ENCODE results near the gene HSPG2.
"Not testable (repeated sequence)": the region's sequence is repeated elsewhere in the genome, so short reads cannot be mapped to it uniquely, and the experiment has no call there.

The HSPG2 gene

DNA sequence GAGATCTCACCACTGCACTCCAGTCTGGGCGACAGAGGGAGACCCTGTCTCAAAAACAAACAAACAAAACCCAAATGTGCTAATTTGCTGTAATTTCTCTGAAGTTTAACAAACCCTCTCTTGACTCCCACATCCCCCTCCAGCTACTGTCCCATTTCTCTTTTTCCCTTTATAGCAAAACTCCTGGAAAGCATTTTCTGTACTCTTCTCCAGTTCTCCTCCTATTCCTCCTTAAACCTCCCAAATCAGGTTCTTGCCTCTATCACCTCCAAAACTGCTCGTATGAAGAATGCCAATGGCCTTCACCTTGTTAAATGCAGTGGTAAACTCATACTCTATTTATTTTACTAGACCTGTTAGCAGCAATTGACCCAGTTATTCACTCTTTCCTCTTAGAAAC is 150.5 kb downstream of the HSPG2 start:
- no peaks in the 10 kb centered on the region for H3K27me3 ChIP-seq (ENCODE audit: insufficient read depth, low read depth, severe bottlenecking)
- TF ChIP-seq, protein P1, sequence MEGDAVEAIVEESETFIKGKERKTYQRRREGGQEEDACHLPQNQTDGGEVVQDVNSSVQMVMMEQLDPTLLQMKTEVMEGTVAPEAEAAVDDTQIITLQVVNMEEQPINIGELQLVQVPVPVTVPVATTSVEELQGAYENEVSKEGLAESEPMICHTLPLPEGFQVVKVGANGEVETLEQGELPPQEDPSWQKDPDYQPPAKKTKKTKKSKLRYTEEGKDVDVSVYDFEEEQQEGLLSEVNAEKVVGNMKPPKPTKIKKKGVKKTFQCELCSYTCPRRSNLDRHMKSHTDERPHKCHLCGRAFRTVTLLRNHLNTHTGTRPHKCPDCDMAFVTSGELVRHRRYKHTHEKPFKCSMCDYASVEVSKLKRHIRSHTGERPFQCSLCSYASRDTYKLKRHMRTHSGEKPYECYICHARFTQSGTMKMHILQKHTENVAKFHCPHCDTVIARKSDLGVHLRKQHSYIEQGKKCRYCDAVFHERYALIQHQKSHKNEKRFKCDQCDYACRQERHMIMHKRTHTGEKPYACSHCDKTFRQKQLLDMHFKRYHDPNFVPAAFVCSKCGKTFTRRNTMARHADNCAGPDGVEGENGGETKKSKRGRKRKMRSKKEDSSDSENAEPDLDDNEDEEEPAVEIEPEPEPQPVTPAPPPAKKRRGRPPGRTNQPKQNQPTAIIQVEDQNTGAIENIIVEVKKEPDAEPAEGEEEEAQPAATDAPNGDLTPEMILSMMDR (IDR thresholded peaks at IDR 0.05; ENCODE audit: low read depth, low read length), result no peak
- H3K36me3 ChIP-seq, result peaks cover 2% of the 10 kb centered on the region; the same call in 1 of the 2 replicates
- no peak for DNase-seq
- no peaks in the 10 kb centered on the region for H3K9me3 ChIP-seq (ENCODE audit: severe bottlenecking)
- H3K27ac ChIP-seq, result no peak overlapping the region
- no peak overlapping the region for H3K4me3 ChIP-seq (ENCODE audit: low read depth, low read length)

DNA sequence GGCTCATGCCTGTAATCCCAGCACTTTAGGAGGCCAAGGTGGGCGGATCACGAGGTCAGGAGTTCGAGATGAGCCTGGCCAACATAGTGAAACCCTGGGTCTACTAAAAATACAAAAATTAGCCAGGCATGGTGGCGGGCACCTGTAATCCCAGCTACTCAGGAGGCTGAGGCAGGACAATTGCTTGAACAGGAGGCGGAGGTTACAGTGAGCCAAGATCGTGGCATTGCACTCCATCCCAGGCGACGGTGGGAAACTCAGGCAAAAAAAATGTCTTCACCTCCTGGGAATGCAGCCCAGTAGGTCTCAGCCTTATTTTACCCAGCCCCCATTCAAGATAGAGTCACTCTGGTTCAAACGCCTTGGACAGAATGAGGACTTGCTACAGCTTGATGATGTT is 151.3 kb downstream of the HSPG2 start:
- not testable (repeated sequence) for H3K4me3 ChIP-seq (ENCODE audit: low read depth, low read length); H3K27me3 ChIP-seq (ENCODE audit: insufficient read depth, low read depth, severe bottlenecking); DNase-seq; H3K9me3 ChIP-seq (ENCODE audit: severe bottlenecking); H3K36me3 ChIP-seq; H3K27ac ChIP-seq

DNA sequence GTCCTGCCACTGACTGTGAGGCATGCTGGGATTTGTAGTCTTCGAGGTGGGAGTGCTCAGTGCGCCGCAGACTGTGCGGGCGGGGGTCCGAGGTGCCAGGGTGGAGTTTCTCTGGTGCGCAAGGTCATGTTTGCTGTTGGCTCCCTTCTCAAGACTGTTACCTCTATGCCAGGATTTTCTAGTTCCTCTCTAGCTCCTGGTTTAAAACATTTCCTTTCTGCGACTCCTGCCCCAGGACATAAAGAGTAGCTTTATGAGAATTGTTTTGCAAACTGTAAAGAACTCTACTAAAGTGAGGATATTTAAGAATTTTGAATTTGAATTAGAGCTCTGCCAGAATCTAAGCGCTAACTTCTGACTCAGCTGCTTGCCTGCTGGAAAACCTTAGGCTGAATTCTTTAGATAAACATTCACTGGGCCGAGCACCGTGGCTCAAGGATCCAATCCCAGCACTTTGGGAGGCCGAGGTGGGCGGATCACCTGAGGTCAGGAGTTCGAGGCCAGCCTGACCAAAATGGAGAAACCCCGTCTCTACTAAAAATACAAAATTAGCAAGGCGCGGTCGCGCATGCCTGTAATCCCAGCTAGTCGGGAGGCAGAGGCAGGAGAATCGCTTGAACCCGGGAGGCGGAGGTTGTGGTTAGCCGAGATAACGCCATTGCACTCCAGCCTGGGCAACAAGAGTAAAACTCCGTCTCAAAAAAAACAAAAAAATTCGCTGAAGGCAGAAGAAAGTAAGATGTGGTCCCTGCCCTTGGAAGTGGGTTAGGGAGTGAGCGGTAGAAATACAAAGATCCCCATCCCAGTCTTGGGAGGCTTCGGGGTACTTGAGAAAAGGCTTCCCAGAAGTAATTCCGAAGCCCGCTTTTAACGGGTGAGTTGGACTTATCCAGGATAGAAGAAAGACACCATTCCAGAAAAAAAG is 153.2 kb downstream of the HSPG2 start:
- H3K36me3 ChIP-seq, result peaks cover 2% of the 10 kb centered on the region; the same call in 1 of the 2 replicates
- peak; percentile 95 for DNase-seq

DNA sequence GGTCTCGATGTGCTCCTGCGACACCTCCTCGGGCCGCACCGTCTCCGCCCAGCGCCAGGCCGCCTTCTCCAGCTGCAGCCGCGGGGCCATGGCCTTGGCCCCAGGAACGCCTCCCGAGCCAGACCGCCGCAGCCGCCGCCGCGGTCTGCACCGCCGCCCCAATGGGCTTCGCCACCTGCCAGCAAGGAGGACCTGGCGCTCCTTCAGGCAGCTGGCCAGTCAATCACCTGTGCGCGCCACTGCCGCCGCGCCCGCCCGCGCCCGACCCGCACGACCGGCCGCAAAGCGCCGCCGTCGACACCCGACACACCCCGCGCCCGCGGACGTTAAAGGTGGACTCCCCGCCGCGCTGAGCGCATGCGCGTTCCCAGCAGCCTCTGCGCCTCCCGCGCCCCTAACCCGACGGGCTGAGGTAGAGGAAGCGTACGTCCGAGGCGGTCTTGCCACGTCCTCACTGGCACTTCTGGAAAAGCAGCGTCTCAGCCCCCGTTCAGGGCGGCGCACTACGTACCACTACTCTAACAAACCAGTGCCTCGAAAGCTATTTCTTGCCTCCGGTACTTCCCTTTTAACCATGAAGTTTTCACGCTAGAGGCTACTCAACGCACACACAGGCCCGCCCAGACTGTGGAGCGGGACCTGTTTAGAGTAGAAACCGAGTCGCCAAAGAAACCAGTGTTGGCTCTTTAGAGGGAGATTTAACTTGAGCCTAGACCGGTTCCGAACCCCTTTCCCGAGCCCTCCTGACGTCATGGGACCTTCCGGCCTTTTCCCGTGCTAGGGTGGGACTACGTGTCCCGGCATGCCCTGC is 154.0 kb downstream of the HSPG2 start, which contains the start of gene USP48:
USP48 (minus strand) TSS at position 282 of the 811 bp plus-strand sequence; CDS start at position 90, 192 bp downstream.
- H3K27ac ChIP-seq, result peak within 1 kb of the TSS; percentile 98

More for the DNA sequence above, 153.2 kb downstream of the HSPG2 start:
- Histone ChIP-seq H3K27me3 (ENCODE audit: insufficient read depth, low read depth, severe bottlenecking) (no peaks in the 10 kb centered on the region), H3K4me3 (ENCODE audit: low read depth, low read length) (peak overlapping the region; percentile 96), H3K9me3 (ENCODE audit: severe bottlenecking) (no peaks in the 10 kb centered on the region), H3K27ac (peak overlapping the region; percentile 98)
- TF ChIP-seq, protein P1 (IDR thresholded peaks at IDR 0.05; ENCODE audit: low read depth, low read length), result no peak

DNA sequence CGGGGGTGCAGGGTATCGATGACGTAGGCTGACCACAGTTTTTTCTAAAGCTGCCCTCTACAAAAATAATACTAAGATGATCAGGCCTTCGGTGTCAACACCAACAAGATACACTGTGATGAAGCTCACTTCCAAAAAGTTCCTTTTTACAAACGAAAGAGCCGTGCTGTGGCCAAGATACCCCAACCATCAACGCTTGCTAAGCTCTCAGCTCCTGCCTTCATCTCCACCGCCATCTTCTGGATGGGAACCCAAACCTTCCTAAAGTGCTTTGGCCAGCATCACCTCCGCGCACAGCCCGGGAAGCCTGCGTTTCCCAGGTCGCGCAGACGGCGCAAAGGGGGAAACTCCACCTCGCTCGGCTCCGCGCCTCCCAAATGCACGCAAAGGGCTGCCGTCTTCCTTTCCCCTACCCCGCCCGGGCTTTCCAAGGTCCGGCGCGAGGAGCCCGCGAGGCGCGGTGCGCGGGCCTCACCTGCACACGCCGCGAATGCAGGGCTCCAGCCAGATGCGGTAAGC is 154.7 kb downstream of the HSPG2 start:
- TF ChIP-seq, protein P1 (IDR thresholded peaks at IDR 0.05; ENCODE audit: low read depth, low read length), result peak; percentile 51
- peak; percentile 65 for DNase-seq
- H3K36me3 ChIP-seq, result peaks cover 2% of the 10 kb centered on the region; the same call in 1 of the 2 replicates
- H3K9me3 ChIP-seq (ENCODE audit: severe bottlenecking), result no peaks in the 10 kb centered on the region
- H3K4me3 ChIP-seq (ENCODE audit: low read depth, low read length), result peak overlapping the region; percentile 96
- peak overlapping the region; percentile 98 for H3K27ac ChIP-seq
- no peaks in the 10 kb centered on the region for H3K27me3 ChIP-seq (ENCODE audit: insufficient read depth, low read depth, severe bottlenecking)

More for the DNA sequence above, 154.0 kb downstream of the HSPG2 start, which contains the start of gene USP48:
- DNase-seq, result peak; percentile 97
- TF ChIP-seq, protein P1 (IDR thresholded peaks at IDR 0.05; ENCODE audit: low read depth, low read length), result no peak
- H3K36me3 ChIP-seq, result peaks cover 2% of the 10 kb centered on the region; the same call in 1 of the 2 replicates
- H3K9me3 ChIP-seq (ENCODE audit: severe bottlenecking), result no peaks in the 10 kb centered on the region
- peak within 1 kb of the TSS; percentile 96 for H3K4me3 ChIP-seq (ENCODE audit: low read depth, low read length)
- no peaks in the 10 kb centered on the region for H3K27me3 ChIP-seq (ENCODE audit: insufficient read depth, low read depth, severe bottlenecking)
